Measurements from ENCODE around the gene PSMD1.

PSMD1 gene

DNA sequence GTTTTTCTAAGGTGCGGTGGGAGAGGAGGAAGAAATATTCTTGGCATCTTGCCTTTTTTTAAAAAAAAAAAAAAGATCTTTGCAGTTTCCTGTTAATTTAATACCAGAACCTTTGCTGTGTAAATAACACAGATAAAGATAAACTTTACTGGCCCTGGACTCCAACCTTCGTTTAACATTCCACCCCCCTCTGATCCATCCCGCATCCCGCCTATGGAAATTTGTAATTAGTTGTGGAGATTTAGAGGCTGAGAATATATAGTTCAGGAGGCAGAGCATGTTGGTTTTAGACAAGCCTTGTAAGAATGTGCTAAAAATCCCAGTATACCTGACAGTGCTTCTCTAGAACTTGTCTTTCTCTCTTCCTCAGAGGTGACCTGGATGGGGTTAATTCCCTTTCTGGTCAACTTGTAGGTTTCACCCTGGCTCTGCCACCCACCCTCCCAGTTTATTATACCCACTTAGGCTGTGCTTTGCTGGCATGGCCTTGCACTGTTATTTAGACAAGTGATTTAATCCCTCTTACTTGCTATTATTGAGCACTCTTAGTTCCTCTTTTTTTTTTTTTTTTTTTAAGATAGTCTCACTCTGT lies 22.3 kb upstream of the PSMD1 start:
- no peak for DNase-seq (ENCODE audit: low read depth in 2 of 2, low spot score in 1 of 2)

DNA sequence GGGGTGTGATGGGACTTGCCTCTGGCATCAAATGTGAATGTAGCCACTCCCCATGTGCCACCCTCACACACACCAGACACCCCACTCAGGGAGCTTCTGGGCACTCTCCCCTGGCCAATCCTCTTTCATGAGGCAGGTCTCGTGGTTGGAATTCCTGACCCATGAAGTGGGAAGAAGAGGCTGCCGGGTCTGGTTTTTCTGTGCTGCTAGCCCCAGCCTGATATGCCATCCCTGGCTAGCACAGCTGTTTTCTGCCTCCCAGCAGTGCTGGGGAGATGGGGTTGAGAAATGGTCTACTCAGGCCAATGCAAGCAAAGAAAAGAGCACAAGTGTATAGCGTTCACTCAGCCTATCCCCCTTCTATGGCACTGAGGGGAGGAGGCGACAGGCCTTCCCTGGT lies 20.5 kb upstream of the PSMD1 start:
- DNase-seq (ENCODE audit: low read depth in 2 of 2, low spot score in 1 of 2), result no peak

DNA sequence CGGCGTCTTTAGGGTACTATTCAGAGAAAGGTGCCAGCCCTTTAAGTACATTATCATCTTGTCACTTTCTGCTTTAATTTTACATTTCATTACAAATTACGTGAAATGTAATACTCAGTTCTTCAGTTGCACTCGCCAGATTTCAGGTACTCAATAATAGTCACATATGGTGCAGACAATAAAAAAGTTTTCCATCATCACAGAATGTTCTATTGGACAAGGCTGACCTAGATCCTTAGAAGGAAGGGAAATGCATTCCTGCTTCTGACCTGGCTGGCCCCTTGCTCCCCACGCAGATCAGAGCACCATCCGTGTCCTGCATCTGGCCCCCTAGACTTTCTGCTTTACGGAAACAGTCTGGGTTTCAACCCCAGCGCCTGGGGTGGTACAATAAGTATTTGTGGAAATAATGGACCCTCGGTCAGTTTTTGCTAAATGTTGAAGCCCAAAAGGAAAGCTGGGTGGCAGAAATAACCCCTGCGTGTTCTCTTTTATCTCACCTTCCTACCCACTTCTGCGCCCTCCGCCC lies 20.0 kb upstream of the PSMD1 start:
- DNase-seq (ENCODE audit: low read depth in 2 of 2, low spot score in 1 of 2), result no peak

DNA sequence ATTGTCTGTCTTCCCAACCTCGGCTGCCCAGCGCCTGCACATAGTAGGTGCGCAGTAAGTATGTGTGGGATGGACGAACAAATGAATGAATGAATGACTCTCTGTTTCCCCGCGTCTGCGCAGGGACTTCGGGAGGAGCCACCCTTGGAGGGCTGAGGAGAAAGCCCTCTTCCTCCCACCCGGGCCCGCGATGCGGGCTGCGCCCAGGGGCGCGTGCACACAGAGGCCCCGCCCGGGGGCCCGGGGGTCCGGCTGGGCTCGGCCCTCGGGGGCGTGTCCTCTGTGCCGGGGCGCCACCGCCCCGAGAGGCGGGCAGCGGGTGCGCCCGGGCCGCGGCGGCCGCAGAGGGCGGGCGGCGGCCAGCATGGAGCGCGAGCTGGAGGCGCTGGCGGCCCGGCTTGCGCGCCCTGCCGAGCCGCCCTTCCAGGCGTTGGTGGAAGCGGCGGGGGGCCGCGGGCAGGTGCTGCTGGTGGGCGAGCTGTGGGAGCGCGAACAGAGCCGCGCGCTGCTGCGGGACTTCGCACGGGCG lies 19.4 kb upstream of the PSMD1 start, which contains the start of gene C2orf72:
Gene C2orf72, plus strand, starts transcription at position 322 of the 529 bp plus-strand sequence. Its CDS starts 43 bp downstream, at position 365.
- DNase-seq (ENCODE audit: low read depth in 2 of 2, low spot score in 1 of 2), result no peak

DNA sequence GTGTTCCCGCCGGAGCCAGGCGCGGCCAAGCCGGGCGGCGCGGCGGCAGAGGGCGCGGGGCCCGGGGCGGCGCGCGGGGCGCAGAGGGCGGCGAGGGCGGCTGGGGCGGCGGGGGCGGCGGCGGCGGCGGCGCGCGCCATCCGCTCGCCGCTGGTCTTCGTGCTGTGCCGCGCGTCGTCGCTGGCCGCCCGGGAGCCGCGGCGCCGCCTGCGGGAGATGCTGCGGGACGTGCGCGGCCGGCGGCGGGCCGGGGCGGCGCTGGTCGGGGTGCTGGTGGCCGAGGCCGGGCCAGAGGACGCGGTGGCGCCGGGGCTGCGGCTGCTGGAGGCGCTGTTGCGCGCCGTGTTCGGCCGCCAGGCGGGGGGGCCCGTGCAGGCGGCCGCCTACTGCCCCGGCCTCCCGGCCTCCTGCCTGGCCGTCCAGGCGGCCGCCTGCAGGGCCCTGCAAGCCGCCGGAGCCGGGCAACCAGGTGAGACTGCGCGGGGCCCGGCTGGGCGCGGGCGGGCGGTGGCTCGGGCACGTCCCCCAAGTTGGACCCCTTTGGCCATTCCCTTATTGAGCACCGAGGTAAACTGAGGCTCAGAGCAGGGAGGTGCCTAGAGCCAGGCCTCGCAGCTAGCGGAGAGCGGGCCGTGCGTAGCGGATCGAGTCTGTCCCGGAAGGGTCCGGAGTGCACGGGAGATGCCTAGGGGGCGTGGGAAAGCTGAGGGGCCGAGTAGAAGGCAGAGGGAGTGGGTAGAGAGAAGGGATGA lies 18.8 kb upstream of the PSMD1 start:
- DNase-seq (ENCODE audit: low read depth in 2 of 2, low spot score in 1 of 2), result no peak

DNA sequence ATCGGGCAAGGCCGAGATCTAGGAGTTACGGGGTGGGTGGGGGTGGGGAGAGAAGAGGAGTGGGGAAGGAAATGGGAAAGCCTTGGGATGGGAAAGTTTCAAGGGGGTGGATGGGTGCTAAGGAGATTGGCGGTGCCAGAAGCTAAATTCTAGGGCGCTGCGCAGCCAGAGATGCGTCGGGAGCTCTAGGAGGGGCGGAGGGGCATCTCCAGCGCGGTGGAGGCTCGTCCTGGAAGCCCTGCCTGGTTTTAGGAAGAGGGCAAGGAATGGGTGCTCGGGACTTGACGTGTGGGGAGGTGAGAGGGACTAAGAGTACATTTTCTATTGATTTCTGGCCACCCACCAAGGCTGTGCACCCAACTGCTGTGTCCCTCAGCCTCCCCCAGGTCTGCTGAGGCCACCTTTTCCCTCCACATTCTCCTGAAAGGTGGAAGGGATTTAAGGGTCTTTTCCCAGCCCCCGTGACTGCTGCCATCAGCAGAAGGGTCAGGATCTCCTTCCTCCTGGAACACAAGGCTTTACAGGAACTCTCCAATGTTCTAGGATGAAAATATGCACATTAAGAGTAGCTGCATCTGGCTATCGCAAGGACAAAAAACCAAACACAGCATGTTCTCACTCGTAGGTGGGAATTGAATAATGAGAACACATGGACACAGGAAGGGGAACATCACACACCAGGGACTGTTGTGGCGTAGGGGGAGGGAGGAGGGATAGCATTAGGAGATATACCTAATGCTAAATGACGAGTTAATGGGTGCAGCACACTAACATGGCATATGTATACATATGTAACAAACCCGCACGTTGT lies 18.0 kb upstream of the PSMD1 start:
- DNase-seq (ENCODE audit: low read depth in 2 of 2, low spot score in 1 of 2), result no peak

DNA sequence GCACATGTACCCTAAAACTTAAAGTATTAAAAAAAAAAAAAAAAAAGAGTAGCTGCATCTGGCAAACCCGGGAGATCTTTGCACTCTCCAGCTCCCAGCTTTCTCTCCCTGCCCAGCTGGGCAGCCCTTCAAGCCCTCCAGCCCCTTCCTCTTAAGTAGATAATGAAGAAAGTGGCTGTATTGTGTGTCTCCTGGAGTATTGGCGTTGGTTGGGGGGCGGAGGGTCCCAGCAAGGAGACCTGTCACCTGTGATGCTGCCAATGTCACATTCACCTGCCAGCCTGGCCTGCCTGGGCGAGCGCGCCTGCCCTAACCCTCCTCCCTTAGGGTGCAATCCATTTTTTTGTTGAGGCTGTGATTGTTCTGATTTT lies 17.4 kb upstream of the PSMD1 start:
- no peak for DNase-seq (ENCODE audit: low read depth in 2 of 2, low spot score in 1 of 2)

DNA sequence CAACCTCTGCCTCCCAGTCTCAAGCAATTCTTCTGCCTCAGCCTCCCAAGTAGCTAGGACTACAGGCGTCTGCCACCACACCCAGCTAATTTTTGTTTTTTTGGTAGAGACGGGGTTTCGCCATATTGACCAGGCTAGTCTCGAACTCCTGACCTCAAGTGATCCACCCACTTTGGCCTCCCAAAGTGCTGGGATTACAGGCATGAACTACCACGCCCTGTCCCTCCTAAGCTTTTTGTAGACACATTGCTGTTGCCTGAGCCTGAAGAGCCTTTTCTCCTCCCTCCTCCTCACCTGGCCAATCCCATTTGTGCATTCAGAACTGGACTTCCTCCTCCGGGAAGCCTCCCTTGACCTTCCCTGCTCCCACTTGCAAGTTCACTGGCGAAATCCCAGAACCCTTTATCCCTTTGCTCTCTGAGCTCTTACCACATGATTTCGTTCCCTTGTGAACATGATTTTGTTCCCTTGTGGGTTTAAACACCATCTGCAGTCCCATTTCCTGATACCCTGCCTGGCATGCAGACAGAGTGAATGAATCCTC lies 16.8 kb upstream of the PSMD1 start:
- no peak for DNase-seq (ENCODE audit: low read depth in 2 of 2, low spot score in 1 of 2)

DNA sequence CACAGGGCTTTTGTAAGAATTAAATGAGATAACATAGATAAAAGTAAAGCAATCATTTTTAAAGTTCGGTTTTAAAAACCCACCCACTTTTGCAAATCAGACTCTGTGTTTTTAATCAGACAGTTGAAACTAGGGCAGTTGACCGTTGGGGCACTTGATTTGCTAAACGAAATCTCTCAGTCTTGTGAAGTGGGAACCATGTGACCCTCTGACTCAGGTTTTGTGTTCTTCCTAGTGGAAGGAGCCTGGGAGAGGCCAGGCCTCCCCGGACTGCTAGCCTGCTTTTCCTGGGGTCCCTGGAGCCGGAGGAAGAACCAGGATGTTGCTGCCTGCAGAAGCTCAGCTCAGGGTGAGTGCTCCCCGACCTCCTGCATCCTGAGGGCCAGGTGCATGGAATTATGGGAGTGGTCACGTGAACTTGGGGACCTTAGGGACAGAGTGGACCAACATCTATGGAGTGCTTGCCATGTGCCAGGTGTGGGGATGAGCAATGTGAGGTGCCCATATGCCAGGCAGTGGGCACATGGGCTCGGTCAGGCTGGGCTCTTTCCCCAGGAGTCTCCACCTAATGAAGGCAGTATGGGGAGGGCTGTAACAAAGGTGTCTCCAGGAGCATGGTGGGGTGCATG lies 15.5 kb upstream of the PSMD1 start:
- DNase-seq (ENCODE audit: low read depth in 2 of 2, low spot score in 1 of 2), result no peak

DNA sequence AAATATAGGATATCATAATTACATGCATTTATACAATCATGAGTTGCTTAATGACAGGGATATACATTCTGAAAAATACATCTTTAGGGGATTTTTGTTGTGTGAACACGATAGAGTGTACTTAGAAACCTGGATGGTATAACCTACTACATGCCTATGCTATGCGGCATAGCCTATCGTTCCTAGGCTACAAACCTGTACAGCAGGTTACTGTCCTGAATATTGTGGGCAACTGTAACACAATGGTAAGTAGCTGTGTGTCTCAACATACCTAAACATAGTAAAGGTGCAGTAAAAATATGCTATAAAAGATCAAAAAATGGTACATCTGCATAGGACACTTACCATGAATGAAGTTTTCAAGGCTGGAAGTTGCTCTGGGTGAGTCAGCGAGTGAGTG lies 12.9 kb upstream of the PSMD1 start:
- no peak for DNase-seq (ENCODE audit: low read depth in 2 of 2, low spot score in 1 of 2)

DNA sequence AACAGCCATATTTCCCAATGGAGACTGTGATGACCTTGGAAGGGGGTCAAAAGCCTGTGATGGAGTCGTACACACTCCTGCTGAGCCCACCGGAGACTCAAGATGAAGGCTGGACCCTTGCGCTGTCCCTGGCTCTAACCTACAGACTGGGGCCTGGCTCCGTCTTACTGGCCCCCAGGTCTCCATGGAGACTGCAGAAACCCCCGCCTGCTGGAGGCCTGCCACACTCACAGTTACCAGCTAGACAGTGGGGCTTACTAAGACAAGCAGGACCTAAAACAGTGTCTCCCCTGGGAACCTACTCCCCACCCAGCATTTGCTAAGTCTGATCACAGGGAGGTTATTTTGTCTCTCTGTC lies 9.8 kb upstream of the PSMD1 start:
- DNase-seq (ENCODE audit: low read depth in 2 of 2, low spot score in 1 of 2), result no peak

DNA sequence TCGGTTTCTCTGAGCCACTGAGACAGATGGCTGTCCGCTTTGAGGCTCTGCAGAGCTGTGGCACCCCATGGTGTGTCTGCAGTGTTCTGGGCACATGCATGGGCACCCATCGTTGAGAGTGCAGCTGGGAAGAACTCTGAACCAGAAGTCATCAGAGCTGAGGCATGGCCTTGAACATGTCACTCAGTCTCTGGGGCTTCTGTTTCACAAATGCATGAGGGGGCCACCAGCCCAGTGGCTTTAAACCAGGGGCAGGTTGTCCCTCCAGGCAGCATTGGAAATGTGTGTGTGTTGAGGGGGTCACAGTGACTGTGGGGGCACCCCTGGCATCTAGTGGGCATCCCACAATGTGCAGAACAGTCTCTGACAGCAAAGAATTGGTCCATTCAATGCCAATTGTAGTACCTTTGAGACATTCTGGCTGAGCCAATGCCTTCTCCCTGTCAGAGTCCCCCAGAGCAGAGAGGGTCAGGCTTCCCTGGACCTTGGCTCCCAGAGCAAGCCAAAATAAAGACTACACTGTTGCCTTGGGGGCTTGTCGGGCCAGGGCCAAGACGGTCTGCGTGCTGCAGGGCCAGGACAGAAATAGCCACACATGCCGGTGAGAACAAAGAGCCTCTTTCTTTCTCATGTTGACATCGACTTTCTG lies 9.3 kb upstream of the PSMD1 start:
- DNase-seq (ENCODE audit: low read depth in 2 of 2, low spot score in 1 of 2), result no peak

DNA sequence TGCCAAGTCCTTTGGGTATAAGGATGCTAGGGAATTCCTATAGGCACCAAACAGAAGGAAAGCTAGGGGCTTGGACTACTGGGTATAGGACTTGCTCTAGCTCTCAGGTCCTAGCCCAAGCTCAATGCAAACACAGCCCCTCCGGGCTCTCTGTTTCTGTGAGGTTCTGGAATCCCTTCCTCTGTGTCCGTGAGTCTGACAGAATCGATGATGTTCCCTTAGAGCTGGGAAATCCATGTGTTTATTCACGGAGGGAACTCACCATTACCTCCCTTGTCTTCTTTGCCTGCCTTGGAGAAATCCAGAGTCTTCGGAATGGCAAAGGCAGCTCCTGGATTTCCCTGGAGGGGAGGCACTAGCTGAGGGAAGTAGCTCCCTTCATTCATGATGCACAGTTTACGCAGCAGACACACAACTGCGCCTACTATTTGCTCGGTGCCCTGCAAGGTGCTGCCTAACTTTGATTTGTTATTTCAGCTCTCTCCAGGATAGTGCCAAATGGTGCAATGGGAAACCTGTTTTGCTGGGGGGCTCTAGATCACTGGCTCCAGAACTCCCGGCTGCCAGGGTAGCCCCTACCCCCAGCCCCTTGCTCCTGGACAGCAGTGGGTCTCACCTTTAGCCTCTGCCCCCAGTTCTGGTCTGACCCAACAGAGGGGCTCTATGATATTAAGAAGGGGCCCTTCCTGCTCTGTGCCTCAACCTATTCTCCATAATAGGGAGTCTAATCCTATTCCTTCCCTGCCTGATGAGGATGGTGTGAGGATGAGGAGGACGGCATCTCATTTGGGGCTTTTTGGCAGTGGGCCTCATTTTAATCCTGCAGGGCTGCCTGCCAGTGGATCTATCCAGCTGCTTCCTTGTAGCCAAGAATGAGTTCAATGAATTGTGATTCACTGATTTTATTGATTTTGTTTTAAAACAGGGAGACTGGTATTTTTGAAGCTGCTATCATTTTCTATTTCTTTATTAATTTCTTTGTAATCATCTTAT lies 8.4 kb upstream of the PSMD1 start:
- DNase-seq (ENCODE audit: low read depth in 2 of 2, low spot score in 1 of 2), result no peak

DNA sequence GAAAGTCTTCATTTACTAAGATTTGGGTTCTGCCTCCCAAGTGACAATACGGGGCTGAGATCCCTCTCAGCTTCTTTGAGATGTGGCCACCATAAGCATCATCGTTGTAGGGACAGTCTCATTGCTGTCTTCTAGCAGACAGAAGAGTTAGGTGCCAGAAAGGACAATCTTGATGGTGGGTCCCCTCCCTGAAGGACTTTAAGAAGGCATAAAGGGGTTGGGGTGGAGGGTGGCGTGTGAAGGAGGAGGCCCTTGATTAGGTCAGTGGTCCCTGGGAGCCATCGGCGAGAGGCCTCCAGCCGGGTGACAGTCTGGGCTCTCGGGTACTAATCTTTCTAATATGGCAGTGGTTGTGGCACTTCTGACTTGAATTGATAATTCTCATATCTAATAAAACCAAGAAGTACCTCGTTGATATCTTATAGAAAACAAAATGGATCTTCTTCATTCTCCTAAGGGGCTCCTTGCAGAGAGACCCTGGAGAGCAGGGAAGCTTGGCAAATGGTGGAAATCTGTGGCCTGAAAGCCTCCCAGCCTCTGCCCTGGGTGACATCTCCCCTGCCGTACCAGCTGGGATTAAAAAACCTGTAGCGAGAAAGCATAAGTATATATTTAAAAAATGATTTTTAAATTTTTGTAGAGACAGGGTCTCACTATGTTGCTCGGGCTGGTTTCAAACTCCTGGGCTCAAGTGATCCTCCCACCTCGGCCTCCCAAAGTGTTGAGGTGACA lies 7.2 kb upstream of the PSMD1 start:
- no peak for DNase-seq (ENCODE audit: low read depth in 2 of 2, low spot score in 1 of 2)

DNA sequence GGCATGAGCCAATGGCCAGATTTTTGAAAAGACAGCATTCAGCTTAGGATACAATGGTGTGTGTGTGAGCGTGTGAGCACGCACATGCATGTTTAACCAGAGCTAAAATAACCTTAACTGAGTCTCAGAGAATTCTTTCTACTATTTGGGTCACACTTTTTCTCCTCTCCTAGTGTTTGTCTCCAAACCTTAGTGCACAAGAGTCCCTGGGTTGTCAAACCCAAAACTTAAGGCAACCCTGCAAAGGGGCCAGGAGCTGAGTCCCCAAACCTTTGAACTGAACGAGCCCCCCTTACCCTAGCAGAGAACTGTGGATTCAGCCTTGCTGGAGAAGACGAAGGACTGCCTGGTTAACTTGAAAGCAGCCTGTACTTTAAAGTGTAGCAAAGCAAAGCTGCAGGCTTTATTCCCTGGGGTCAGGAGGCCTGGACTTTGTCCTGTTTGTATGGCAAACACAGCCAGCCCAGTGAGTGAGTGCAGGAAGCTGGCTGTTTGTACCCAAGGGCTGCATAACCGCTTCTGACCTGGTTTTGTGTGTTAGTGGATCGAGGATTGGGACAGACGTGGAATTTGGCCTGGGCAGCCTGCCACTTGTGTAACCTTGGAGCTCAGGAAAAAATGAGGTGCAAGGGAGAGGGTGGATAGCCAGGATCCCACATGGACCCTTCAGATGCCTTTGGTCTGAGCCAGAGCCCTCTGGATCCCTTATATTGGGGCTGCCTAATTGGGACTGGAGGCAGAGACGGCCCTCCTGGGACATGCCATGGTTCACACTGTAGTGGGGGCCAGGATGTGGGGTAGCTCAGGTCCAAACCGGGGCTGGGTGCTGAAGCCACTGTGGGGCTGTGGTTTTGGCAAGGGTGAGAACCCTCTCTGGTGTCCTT lies 6.4 kb upstream of the PSMD1 start:
- DNase-seq (ENCODE audit: low read depth in 2 of 2, low spot score in 1 of 2), result peak in 1 of 2 donors; percentile 17

DNA sequence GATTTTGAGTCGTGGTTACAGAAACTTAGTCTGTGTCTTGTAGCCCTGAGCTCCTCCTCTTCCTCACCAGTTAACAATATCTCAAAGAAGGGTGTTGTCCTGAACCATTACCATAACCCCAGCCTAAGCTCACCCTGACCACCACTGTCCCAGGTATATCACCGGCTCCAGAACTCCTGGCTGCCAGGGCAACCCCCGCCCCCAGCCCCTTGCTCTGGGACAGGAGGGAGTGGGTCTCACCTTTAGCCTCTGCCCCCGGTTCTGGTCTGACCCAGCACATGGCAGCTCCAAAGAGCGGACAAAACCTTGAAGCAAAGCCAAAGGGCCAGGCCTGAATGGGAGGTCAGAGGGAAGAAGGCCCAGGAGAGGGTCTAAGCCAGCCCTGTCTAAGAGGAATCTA lies 5.6 kb upstream of the PSMD1 start:
- DNase-seq (ENCODE audit: low read depth in 2 of 2, low spot score in 1 of 2), result no peak

Data from stimulated activated CD8-positive, alpha-beta memory T cell treated with anti-CD3 and anti-CD28 coated beads, Interleukin-4, amount 100 ng/mL, for 1 hour (primary cell).